Activated T-cell treated with anti-CD3 and anti-CD28 coated beads for 4 hours (primary cell): ENCODE results near the gene RINL.
"Not testable (repeated sequence)": the region's sequence is repeated elsewhere in the genome, so short reads cannot be mapped to it uniquely, and the experiment has no call there.

Experiments
- DNase-seq: peaks from one replicate; pipeline ENCODE4 v3.0.0-alpha.2; 2020

The RINL gene

GRCh38 chr19:38873400-38873799 lies 4.7 kb downstream of the RINL start:
- DNase-seq, result not testable (repeated sequence)

- no peak for DNase-seq
Observed at GRCh38 chr19:38870612-38871011, 7.5 kb downstream of the RINL start.

GRCh38 chr19:38869836-38870607 lies 8.1 kb downstream of the RINL start:
- DNase-seq, result peak; percentile 89

- DNase-seq, result no peak
Observed at GRCh38 chr19:38869160-38869835, 8.8 kb downstream of the RINL start.

DNA sequence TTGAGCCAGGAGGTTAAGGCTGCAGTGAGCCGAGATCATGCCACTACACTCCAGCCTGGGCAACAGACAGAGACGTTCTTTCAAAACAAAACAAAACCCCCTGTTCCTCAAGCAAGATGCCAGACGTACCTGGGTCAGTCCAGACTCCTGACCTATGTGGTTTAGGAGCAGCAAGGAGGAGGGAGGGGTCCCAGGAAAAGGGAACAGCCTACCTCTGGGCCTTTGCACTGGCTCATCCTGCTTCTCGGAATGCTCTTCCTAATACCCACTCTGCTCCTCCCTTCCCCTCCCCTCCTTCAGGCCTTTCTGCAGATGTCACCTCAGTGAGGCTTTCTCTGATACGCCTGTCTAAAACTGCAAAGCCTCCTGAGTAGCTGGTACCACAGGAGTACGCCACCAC lies 9.5 kb downstream of the RINL start:
- DNase-seq, result no peak

GRCh38 chr19:38867171-38867780 lies 10.8 kb downstream of the RINL start:
- DNase-seq, result no peak

DNA sequence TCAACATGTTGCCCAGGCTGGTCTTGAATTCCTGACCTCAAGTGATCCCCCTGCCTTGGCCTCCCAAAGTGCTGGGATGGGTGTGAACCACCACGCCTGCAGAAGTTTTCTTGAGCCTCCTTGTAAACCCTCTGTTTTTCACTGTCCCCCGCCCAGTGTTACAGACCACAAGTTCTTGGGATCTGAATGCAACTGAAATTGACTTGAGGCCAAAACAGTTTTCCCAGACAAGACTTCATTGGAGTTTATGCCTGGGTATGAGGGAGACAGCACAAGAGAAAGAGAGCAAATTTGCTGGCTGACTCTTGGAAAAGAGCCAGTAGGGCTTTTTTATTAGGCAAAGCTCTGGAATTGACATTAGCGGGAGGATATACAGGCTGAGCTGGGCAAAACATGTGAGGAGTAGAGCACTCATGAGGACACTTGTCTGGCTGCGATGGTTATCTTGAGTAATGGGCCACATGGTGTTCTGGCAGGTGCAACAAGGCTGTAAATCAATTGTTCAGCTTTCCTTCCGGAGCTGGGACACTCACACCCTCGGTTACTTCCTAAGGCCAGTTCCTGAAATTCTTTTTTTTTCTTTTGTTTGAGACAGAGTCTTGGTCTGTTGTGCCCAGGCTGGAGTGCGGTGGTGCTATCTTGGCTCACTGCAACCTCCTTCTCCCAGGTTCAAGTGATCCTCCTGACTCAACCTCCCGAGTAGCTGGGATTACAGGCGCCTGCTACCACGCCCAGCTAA lies 15.6 kb downstream of the RINL start:
- DNase-seq, result no peak

GRCh38 chr19:38861368-38861767 lies 16.7 kb downstream of the RINL start:
- no peak for DNase-seq

GRCh38 chr19:38859631-38860204 lies 18.4 kb downstream of the RINL start:
- DNase-seq, result not testable (repeated sequence)

DNA sequence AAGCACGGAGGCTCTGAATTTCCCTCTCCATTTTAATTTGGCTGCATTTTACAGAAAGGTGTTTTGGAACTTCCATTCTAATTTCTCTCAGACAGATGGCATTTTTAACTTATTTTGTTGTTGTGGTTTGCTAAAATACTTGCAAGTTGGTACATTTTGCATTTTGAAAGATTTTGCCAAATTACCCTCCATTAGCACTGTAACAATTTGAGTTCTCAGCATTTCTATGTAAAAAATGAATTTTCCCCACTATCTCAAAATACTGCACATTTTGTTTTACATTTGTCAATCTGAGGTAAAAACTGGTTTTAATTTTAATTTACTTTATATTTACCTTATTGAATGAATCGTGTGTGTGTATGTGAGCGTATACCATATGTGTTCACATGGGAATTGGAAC lies 21.3 kb downstream of the RINL start:
- no peak for DNase-seq

GRCh38 chr19:38855751-38856150 lies 22.3 kb downstream of the RINL start:
- DNase-seq, result not testable (repeated sequence)

DNA sequence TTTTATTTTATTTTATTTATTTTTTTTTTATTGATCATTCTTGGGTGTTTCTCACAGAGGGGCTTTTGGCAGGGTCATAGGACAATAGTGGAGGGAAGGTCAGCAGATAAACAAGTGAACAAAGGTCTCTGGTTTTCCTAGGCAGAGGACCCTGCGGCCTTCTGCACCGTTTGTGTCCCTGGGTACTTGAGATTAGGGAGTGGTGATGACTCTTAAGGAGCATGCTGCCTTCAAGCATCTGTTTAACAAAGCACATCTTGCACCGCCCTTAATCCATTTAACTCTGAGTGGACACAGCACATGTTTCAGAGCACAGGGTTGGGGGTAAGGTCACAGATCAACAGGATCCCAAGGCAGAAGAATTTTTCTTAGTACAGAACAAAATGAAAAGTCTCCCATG lies 23.1 kb downstream of the RINL start:
- not testable (repeated sequence) for DNase-seq

GRCh38 chr19:38853214-38853613 lies 24.9 kb downstream of the RINL start:
- no peak for DNase-seq

DNA sequence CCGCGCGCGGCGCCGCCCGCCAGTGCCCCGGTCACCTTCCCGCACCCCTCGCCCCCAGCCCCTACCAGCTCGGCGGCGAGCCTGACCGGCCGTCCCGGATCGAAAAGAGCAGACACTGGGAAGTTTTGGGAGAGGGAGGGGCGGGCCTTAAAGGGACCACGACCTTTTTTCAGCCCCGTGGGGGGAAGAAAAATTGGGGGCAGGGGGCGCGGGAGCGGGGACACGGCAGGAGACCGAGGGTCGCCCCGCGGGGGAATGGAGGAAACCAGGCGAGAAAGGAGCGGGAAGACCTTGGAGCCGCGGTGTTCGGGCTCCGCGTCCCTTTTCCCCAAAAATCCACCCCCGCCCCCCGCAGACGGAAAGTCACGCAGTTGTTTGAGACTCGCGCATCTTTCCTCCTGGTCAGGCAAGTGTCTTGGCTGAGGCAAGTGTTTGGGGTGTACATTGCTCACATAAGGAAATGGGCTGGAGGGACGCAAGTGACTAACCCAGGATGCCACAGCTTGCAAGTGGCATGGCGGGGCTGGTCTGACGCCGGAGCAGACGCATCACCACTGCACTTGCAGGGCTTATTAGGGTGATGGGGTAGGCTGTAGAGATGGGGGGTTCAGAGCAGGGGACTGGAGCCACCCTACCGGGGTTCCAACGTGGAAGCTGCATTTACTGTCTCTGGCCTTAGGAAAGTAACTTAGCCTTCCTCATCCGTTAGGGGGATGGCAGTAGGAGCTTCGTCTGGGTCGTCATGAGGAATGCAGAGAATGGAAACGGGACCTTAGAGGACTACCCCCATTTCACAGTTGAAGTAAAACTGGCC lies 25.6 kb downstream of the RINL start:
- peak; percentile 32 for DNase-seq

DNA sequence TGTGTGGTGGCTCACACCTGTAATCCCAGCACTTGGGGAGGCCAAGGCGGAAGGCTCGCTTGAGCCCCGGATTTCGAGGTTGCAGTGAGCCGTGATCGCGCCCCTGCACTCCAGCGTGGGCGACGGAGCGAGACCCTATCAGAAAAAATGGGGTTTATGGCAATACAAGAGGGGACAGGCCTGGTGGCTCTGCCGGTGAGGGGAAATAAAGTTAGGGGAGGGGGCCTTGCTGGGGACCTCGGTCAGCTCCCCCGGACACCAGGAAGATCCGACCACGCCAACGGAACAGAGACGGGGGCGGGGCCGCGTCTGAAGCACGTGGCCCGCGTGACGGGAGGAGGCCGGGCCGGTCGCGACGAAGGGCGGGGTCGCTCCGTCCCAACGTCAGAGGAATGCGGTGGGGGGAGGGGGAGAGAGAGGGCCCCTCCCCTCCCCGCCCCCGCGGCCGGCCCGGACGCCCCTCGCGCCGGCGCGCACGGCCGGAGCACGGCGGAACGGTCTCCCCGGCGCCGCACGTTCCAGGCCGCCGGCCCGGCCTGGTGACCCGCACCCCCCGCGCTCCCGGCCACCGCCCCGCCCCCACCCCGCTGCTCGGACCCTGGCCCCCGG lies 26.3 kb downstream of the RINL start:
- DNase-seq, result peak; percentile 85

- no peak for DNase-seq
Observed at GRCh38 chr19:38850976-38851621, 27.0 kb downstream of the RINL start.

DNA sequence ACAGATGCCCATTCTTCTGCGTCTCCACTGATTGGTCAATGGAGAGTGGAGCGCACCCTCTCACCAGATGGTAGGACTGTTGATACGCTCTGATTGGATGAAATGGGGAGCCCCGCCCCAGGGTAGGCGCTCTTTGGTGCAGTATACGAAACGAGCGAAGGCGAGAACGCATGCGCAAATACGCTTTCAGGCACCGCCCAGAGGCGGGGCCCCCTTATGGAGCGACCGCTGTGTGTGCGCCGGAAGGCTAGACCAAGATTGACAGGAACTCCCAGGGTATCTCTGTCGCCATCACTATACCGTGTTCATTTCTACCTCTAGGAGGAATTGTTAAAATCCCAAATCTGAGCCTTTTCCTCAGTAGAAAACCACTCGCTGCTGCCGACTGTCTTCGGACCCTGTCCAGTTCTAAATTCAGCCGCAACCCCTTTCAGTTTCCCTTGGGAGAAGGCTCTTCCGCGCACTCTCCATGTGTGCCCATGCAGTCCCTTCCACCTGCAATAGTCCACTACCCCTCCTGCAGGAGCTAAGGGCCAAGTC lies 27.6 kb downstream of the RINL start:
- DNase-seq, result peak; percentile 97

GRCh38 chr19:38849860-38850435 lies 28.1 kb downstream of the RINL start, which contains the start of gene HNRNPL:
HNRNPL (minus strand) TSS chr19:38849986; CDS start chr19:38849966, 20 bp downstream.
- DNase-seq, result peak; percentile 99

DNA sequence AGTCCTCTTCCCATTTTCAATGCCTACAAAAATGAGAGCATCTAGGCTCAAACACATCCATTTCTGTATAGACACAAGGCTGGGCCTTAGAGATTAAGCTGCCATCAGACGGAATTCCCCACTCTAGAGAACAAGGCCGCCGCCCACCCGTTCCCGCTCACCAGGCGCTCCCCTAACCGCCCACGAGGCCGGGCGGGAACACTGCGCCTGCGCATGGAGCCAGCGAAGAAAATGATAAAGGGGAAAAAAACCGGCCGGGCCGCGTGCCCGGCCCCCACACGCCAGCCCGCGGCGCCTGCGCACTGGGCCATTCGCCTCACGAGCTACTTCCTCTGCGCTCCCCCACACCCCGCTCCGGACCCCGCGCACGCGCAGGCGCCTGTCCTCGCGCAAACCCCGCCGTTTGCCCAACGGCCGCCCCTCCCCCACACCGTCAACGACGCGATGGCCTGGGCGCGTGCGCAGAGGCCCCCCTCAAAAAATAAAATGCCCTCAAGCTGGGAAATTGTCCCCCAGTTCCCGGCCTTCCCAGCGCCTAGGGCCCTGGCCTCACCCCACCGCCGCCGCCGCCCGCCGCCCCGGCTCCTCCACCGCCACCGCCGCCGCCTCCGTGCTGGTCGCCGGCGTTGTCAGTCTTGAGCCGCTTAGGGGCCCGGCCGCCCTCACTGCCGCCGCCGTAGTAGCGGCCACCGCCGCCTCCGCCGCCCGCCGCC lies 28.8 kb downstream of the RINL start:
- peak; percentile 98 for DNase-seq
